Liver (tissue), 9 donors: Measurements from ENCODE around the gene RFPL4A. TPM values are rescaled to one million over a fixed set of nuclear protein-coding genes. Genes with fewer than 3 reads are reported as not detected.
"Not testable (repeated sequence)": the region's sequence is repeated elsewhere in the genome, so short reads cannot be mapped to it uniquely, and the experiment has no call there.

Experiments used
- DNase-seq: peaks from one replicate; pipeline ENCODE4 v3.0.0-alpha.2; 2017; ENCODE audit warnings: low spot score
- H3K27ac ChIP-seq, 2 donors: one replicate each; pipeline ENCODE4 v1.7.0; 2013; ENCODE audit warnings: inconsistent platforms in 2 of 2, low read length in 2 of 2, control low read depth in 1 of 2, low read depth in 1 of 2, mild to moderate bottlenecking in 1 of 2
- H3K27me3 ChIP-seq, 4 donors: one replicate each; pipeline versions ENCODE4 v1.6.1 to v1.7.0; 2013; ENCODE audit warnings: low read length in 3 of 4, inconsistent platforms in 1 of 4, mild to moderate bottlenecking in 1 of 4, moderate library complexity in 1 of 4; ENCODE audit not compliant: control insufficient read depth in 4 of 4, insufficient read depth in 4 of 4
- H3K36me3 ChIP-seq, 4 donors: one replicate each; pipeline versions ENCODE4 v1.6.1 to v1.7.0; 2013; ENCODE audit warnings: low read length in 3 of 4, mild to moderate bottlenecking in 3 of 4, low read depth in 1 of 4, moderate library complexity in 1 of 4; ENCODE audit not compliant: control insufficient read depth in 4 of 4, insufficient read depth in 3 of 4
- H3K4me1 ChIP-seq, 4 donors: one replicate each; pipeline versions ENCODE4 v1.6.1 to v1.7.0; 2013; ENCODE audit warnings: low read length in 3 of 4, mild to moderate bottlenecking in 3 of 4, moderate library complexity in 1 of 4; ENCODE audit not compliant: control insufficient read depth in 4 of 4, insufficient read depth in 4 of 4
- H3K4me3 ChIP-seq, 3 donors: one replicate each; pipeline versions ENCODE4 v1.6.1 to v1.7.0; 2013; ENCODE audit warnings: low read length in 3 of 3, control low read depth in 1 of 3, low read depth in 1 of 3, mild to moderate bottlenecking in 1 of 3
- H3K9ac ChIP-seq, 2 donors: one replicate each; pipeline ENCODE4 v1.7.0; 2013; ENCODE audit warnings: low read length in 2 of 2, mild to moderate bottlenecking in 2 of 2, moderate library complexity in 2 of 2, control low read depth in 1 of 2, low read depth in 1 of 2
- H3K9me3 ChIP-seq, 4 donors: one replicate each; pipeline versions ENCODE4 v1.6.1 to v1.7.0; 2013; ENCODE audit warnings: low read length in 3 of 4; ENCODE audit not compliant: control insufficient read depth in 4 of 4
- ATF3 ChIP-seq: IDR thresholded peaks from 2 replicates; pipeline ENCODE4 v1.6.1; 2016; ENCODE audit warnings: antibody characterized with exemption
- EGR1 ChIP-seq, 2 donors: IDR thresholded peaks; 2 replicates each; pipeline ENCODE4 v1.6.1; 2016 to 2018; ENCODE audit warnings: antibody characterized with exemption in 2 of 2, low read depth in 2 of 2
- GABPA ChIP-seq, 2 donors: IDR thresholded peaks in 1 of 2; conservative IDR thresholded peaks in 1 of 2; 2 replicates each; pipeline ENCODE4 v1.6.1; 2016; ENCODE audit warnings: antibody characterized with exemption in 2 of 2, mild to moderate bottlenecking in 1 of 2, moderate library complexity in 1 of 2
- HNF4A ChIP-seq, 2 donors: conservative IDR thresholded peaks; 2 replicates each; pipeline ENCODE4 v1.6.1; 2016; ENCODE audit warnings: antibody characterized with exemption in 2 of 2, mild to moderate bottlenecking in 2 of 2
- HNF4G ChIP-seq: IDR thresholded peaks from 2 replicates; pipeline ENCODE4 v1.6.1; 2016; ENCODE audit warnings: antibody characterized with exemption
- JUND ChIP-seq, 2 donors: IDR thresholded peaks; 2 replicates each; pipeline ENCODE4 v1.6.1; 2016; ENCODE audit warnings: antibody characterized with exemption in 2 of 2
- MAX ChIP-seq: IDR thresholded peaks from 2 replicates; pipeline ENCODE4 v1.6.1; 2016; ENCODE audit warnings: antibody characterized with exemption
- NR2F2 ChIP-seq: IDR thresholded peaks from 2 replicates; pipeline ENCODE4 v1.6.1; 2016; ENCODE audit warnings: antibody characterized with exemption
- RAD21 ChIP-seq, 2 donors: IDR thresholded peaks; 2 replicates each; pipeline ENCODE4 v1.6.1; 2016; ENCODE audit warnings: antibody characterized with exemption in 2 of 2, mild to moderate bottlenecking in 2 of 2
- RXRA ChIP-seq, 2 donors: IDR thresholded peaks; 2 replicates each; pipeline ENCODE4 v1.6.1; 2017 to 2018; ENCODE audit warnings: antibody characterized with exemption in 2 of 2, mild to moderate bottlenecking in 1 of 2
- SP1 ChIP-seq: IDR thresholded peaks from 2 replicates; pipeline ENCODE4 v1.6.1; 2018; ENCODE audit warnings: antibody characterized with exemption, mild to moderate bottlenecking
- TAF1 ChIP-seq: conservative IDR thresholded peaks from 2 replicates; pipeline ENCODE4 v1.6.1; 2016; ENCODE audit warnings: antibody characterized with exemption, mild to moderate bottlenecking
- YY1 ChIP-seq: IDR thresholded peaks from 2 replicates; pipeline ENCODE4 v1.6.1; 2016; ENCODE audit warnings: antibody characterized with exemption, mild to moderate bottlenecking
- WGBS: extraction: QIAGEN DNeasy Blood & Tissue Kit; methylation state at CpG from one replicate; pipeline ENCODE4 v1.1.7; 2013; 5-methylcytosine and 5-hydroxymethylcytosine counted together
- polyA plus RNA-seq, 2 donors: library from polyadenylated mRNA; stranded (reverse) in 1 of 2; unstranded in 1 of 2; fragments of 200-250 nt in 1 of 2; fragments of >200 nt in 1 of 2; fragmentation: Nextera tagmentation in 1 of 2; extraction: Ambion mirVana in 1 of 2; gene quantifications; one replicate each; pipeline versions ENCODE4 v1.2.1 to v1.2.3, GENCODE V29; 2013 to 2015
- total RNA-seq, 2 donors: library from RNA; depleted of rRNA; stranded (reverse); fragments of >200 nt; gene quantifications; one replicate each; pipeline ENCODE4 v1.2.3, GENCODE V29; 2014
- TF ChIP-seq, protein P1 (sequence below): IDR thresholded peaks from 2 replicates; pipeline ENCODE4 v1.6.1; 2016; ENCODE audit warnings: antibody characterized with exemption
- TF ChIP-seq, protein P2 (sequence below): IDR thresholded peaks from 2 replicates; pipeline ENCODE4 v1.6.1; 2016; ENCODE audit warnings: antibody characterized with exemption, mild to moderate bottlenecking
- donor health status: healthy.
- donor health status: healthy.
- donor health status: healthy.
- donor health status: healthy.
- donor health status: healthy.

The RFPL4A gene
- total and polyA plus RNA-seq, 4 donors, result 0.12 to 0.82 TPM; not detected in 2

- TF ChIP-seq NR2F2 (no peak), GABPA (IDR thresholded peaks at IDR 0.05 in 1 of 2, conservative IDR thresholded peaks at IDR 0.05 in 1 of 2) (no peak), TAF1 (no peak), RXRA (IDR thresholded peaks at IDR 0.05) (no peak)
Observed at GRCh38 chr19:55716531-55716930, 42.4 kb upstream of the RFPL4A start (continued).

DNA sequence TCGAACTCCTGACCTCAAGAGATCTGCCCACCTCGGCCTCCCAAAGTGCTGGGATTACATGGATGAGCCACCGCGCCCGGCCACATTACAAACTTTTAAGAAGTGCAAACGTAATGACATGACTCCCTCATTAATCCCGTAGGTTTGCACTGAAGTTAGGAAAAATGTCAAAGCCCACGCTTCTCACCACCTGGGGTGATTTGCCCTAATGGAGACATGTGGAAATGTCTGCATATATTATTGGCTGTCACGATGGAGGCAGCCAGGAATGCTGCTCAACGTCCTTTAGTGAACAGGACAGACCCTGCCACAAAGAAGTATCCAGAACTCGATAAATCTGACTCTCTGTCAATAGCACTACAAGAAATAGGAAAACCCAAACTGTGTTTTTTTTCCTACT is 41.6 kb upstream of the RFPL4A start:
- WGBS, result 66% methylated on average over 11 of the region's 11 CpGs
- no peak overlapping the region for H3K9ac ChIP-seq
- H3K27ac ChIP-seq, result no peak overlapping the region
- no peak for TF ChIP-seq JUND (IDR thresholded peaks at IDR 0.05)
- peaks cover 0 to 5% (median 3%) of the 10 kb centered on the region in 4 donors for H3K27me3 ChIP-seq
- H3K9me3 ChIP-seq, result peaks cover 0 to 4% (median 1%) of the 10 kb centered on the region in 4 donors
- no peak overlapping the region for H3K4me3 ChIP-seq
- H3K36me3 ChIP-seq, result no peaks in the 10 kb centered on the region
- DNase-seq, result no peak
- no peaks in the 10 kb centered on the region for H3K4me1 ChIP-seq

DNA sequence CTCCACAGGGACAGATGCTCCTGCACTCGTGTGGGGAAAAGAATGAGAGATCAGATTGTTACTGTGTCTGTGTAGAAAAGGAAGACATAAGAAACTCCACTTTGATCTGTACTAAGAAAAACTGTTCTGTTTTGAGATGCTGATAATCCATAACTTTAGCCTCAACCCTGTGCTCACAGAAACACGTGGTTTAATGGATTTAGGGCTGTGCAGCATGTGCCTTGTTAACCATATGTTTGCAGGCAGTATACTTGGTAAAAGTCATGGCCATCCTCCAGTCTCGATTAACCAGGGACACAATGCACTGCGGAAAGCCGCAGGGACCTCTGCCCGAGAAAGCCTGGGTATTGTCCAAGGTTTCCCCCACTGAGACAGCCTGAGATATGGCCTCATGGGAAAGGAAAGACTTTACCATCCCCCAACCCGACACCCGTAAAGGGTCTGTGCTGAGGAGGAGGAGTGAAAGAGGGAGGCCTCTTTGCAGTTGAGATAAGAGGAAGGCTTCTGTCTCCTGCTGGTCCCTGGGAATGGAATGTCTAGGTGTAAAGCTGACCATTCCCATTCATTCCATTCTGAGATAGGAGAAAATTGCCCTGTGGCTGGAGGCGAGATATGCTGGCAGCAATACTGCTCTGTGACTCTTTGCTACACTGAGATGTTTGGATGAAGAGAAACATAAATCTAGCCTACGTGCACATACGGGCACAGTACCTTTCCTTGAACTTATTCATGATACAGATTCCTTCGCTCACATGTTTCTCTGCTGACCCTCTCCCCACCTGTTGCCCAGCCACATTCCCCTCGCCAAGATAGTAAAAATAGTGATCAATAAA is 40.8 kb upstream of the RFPL4A start:
- WGBS, result 26% methylated on average over 13 of the region's 13 CpGs
- H3K9ac ChIP-seq, H3K36me3 ChIP-seq, H3K27me3 ChIP-seq, H3K27ac ChIP-seq, DNase-seq, H3K9me3 ChIP-seq, H3K4me1 ChIP-seq, H3K4me3 ChIP-seq: not testable (repeated sequence)

GRCh38 chr19:55720214-55720746 is 38.6 kb upstream of the RFPL4A start:
- Histone ChIP-seq H3K36me3 (no peaks in the 10 kb centered on the region), H3K9me3 (peaks cover 0 to 4% (median 1%) of the 10 kb centered on the region in 4 donors), H3K9ac (no peak overlapping the region), H3K4me1 (no peaks in the 10 kb centered on the region), H3K4me3 (no peak overlapping the region), H3K27ac (no peak overlapping the region), H3K27me3 (peaks cover 0 to 4% (median 2%) of the 10 kb centered on the region in 4 donors)
- no peak for DNase-seq
- WGBS, result 59% methylated on average over 5 of the region's 5 CpGs
- no peak for TF ChIP-seq EGR1 (IDR thresholded peaks at IDR 0.05; ENCODE audit: low read depth in 2 of 2)
- no peak for TF ChIP-seq YY1
- TF ChIP-seq ATF3, result no peak
- TF ChIP-seq JUND (IDR thresholded peaks at IDR 0.05), result no peak
- TF ChIP-seq, protein P1, sequence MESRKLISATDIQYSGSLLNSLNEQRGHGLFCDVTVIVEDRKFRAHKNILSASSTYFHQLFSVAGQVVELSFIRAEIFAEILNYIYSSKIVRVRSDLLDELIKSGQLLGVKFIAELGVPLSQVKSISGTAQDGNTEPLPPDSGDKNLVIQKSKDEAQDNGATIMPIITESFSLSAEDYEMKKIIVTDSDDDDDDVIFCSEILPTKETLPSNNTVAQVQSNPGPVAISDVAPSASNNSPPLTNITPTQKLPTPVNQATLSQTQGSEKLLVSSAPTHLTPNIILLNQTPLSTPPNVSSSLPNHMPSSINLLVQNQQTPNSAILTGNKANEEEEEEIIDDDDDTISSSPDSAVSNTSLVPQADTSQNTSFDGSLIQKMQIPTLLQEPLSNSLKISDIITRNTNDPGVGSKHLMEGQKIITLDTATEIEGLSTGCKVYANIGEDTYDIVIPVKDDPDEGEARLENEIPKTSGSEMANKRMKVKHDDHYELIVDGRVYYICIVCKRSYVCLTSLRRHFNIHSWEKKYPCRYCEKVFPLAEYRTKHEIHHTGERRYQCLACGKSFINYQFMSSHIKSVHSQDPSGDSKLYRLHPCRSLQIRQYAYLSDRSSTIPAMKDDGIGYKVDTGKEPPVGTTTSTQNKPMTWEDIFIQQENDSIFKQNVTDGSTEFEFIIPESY, result no peak
- no peak for TF ChIP-seq SP1
- TF ChIP-seq TAF1, result no peak
- no peak for TF ChIP-seq HNF4A (conservative IDR thresholded peaks at IDR 0.05)
- TF ChIP-seq GABPA (IDR thresholded peaks at IDR 0.05 in 1 of 2, conservative IDR thresholded peaks at IDR 0.05 in 1 of 2), result no peak
- TF ChIP-seq, protein P2, sequence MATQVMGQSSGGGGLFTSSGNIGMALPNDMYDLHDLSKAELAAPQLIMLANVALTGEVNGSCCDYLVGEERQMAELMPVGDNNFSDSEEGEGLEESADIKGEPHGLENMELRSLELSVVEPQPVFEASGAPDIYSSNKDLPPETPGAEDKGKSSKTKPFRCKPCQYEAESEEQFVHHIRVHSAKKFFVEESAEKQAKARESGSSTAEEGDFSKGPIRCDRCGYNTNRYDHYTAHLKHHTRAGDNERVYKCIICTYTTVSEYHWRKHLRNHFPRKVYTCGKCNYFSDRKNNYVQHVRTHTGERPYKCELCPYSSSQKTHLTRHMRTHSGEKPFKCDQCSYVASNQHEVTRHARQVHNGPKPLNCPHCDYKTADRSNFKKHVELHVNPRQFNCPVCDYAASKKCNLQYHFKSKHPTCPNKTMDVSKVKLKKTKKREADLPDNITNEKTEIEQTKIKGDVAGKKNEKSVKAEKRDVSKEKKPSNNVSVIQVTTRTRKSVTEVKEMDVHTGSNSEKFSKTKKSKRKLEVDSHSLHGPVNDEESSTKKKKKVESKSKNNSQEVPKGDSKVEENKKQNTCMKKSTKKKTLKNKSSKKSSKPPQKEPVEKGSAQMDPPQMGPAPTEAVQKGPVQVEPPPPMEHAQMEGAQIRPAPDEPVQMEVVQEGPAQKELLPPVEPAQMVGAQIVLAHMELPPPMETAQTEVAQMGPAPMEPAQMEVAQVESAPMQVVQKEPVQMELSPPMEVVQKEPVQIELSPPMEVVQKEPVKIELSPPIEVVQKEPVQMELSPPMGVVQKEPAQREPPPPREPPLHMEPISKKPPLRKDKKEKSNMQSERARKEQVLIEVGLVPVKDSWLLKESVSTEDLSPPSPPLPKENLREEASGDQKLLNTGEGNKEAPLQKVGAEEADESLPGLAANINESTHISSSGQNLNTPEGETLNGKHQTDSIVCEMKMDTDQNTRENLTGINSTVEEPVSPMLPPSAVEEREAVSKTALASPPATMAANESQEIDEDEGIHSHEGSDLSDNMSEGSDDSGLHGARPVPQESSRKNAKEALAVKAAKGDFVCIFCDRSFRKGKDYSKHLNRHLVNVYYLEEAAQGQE, result no peak
- TF ChIP-seq HNF4G, result no peak
- no peak for TF ChIP-seq RAD21 (IDR thresholded peaks at IDR 0.05)
- no peak for TF ChIP-seq NR2F2
- TF ChIP-seq MAX, result no peak
